SK-N-SH treated with all-trans-retinoic acid at 6 μM for 48 hours (cell line): ENCODE data around the gene TRIM17.

Experiments
- CREB5 ChIP-seq: fragments of 250-450 bp; sonication (Bioruptor Pico); IDR thresholded peaks from 2 replicates; pipeline ENCODE4 v1.5.1; 2020; ENCODE audit warnings: low read depth, mild to moderate bottlenecking, moderate library complexity
- ZFP30 ChIP-seq: fragments of 450-650 bp; formaldehyde crosslinking; IDR thresholded peaks from 2 replicates; pipeline ENCODE4 v1.5.0; 2022; ENCODE audit warnings: mild to moderate bottlenecking, moderate library complexity
- ZNF565 ChIP-seq: fragments of 450-650 bp; formaldehyde crosslinking; conservative IDR thresholded peaks from 2 replicates; pipeline ENCODE4 v1.5.0; 2020; ENCODE audit warnings: low read depth, mild to moderate bottlenecking, moderate library complexity
- ZNF70 ChIP-seq: fragments of 450-650 bp; formaldehyde crosslinking; IDR thresholded peaks from 2 replicates; pipeline ENCODE4 v1.5.0; 2020; ENCODE audit warnings: mild to moderate bottlenecking, moderate library complexity

GRCh38 chr1:228455715-228456114 lies 39.1 kb upstream of the TRIM17 start:
- TF ChIP-seq ZNF565 (CRISPR knock-in tag), result no peak
- no peak for TF ChIP-seq ZFP30 (CRISPR knock-in tag)
- TF ChIP-seq CREB5 (CRISPR knock-in tag), result no peak
- no peak for TF ChIP-seq ZNF70 (CRISPR knock-in tag)
